GM12878 (cell line): ENCODE data around the gene L3MBTL1. TPM values are rescaled to one million over a fixed set of nuclear protein-coding genes. Genes with fewer than 3 reads are reported as not detected.

Source experiments
- ATAC-seq: fragments of 200-7000 bp; cut with Tn5 transposase; 3 replicates; pipeline ENCODE4 v1.9.1; 2020; ENCODE audit warnings: mild to moderate bottlenecking, moderate library complexity
- BruUV-seq: library from RNA; stranded (reverse); fragments of 400-500 nt; replicated peaks from 2 replicates; lab custom pipeline; 2021; lab: Mats Ljungman, UMichigan
- CTCF ChIA-PET: fragments of 300-600 bp; sonication (Branson Sonifier 250); formaldehyde crosslinking; extraction: SDS; loops from one replicate; lab custom pipeline; 2021; ENCODE audit warnings: inconsistent platforms; lab: Yijun Ruan, JAX
- POLR2A ChIA-PET: fragments of 350-600 bp; formaldehyde crosslinking; extraction: SDS; loops from one replicate; lab custom pipeline; 2021; ENCODE audit warnings: inconsistent platforms; lab: Charles Lee
- RAD21 ChIA-PET: fragments of 300-600 bp; sonication (Branson Sonifier 250); formaldehyde crosslinking; loops from one replicate; lab custom pipeline; 2023; ENCODE audit warnings: antibody characterized with exemption; ENCODE audit not compliant: unreplicated experiment; lab: Charles Lee
- SMC1A ChIA-PET: fragments of 300-600 bp; sonication (Branson Sonifier 250); formaldehyde crosslinking; loops from one replicate; lab custom pipeline; 2023; ENCODE audit not compliant: unreplicated experiment, uncharacterized antibody; lab: Charles Lee
- DNase-seq: peaks from one replicate; pipeline ENCODE4 v3.0.0-alpha.2; 2011; ENCODE audit warnings: low read depth, low spot score
- FAIRE-seq: peaks from 3 replicates; lab custom pipeline; 2011; peaks lifted over from hg19 to GRCh38; lab: Jason Lieb, UNC
- H2AFZ ChIP-seq: 2 replicates; pipeline ENCODE4 v1.6.0; 2011; ENCODE audit warnings: low read depth, low read length, control low read depth; ENCODE audit not compliant: control insufficient read depth
- H3K27ac ChIP-seq: 2 replicates; pipeline ENCODE4 v1.5.1; 2011; ENCODE audit warnings: control low read depth; ENCODE audit not compliant: control insufficient read depth, insufficient read depth
- H3K27me3 ChIP-seq, 2 experiments: replicated peaks in 1 of 2; 2 replicates each; pipeline versions ENCODE4 v1.6.0 to v1.6.1; 2011; ENCODE audit warnings: low read length in 1 of 2; ENCODE audit not compliant: control insufficient read depth in 2 of 2, insufficient read depth in 2 of 2
- H3K36me3 ChIP-seq, 2 experiments: 2 replicates each; pipeline ENCODE4 v1.5.1; 2011; ENCODE audit warnings: low read length in 1 of 2; ENCODE audit not compliant: control insufficient read depth in 2 of 2, insufficient read depth in 2 of 2
- H3K4me1 ChIP-seq: 2 replicates; pipeline ENCODE4 v1.6.1; 2011; ENCODE audit warnings: mild to moderate bottlenecking, low read length, moderate library complexity, mixed read lengths; ENCODE audit not compliant: control insufficient read depth, insufficient read depth
- H3K4me2 ChIP-seq: 2 replicates; pipeline ENCODE4 v1.6.0; 2011; ENCODE audit warnings: control low read depth; ENCODE audit not compliant: control insufficient read depth, insufficient read depth
- H3K4me3 ChIP-seq: fragments of 200-600 bp; sonication (generic); 2 replicates; pipeline ENCODE4 v1.5.1; 2016
- H3K79me2 ChIP-seq: 2 replicates; pipeline ENCODE4 v1.6.0; 2011; ENCODE audit warnings: low read length; ENCODE audit not compliant: control insufficient read depth, insufficient read depth
- H3K9ac ChIP-seq: 2 replicates; pipeline ENCODE4 v1.8.0; 2011; ENCODE audit warnings: low read length, control low read depth, mixed read lengths; ENCODE audit not compliant: control insufficient read depth, insufficient read depth
- H3K9me3 ChIP-seq: replicated peaks from 3 replicates; pipeline ENCODE4 v1.5.1; 2011; ENCODE audit warnings: mild to moderate bottlenecking, low read length; ENCODE audit not compliant: control insufficient read depth, insufficient read depth
- H4K20me1 ChIP-seq: 2 replicates; pipeline ENCODE4 v1.6.0; 2011; ENCODE audit not compliant: control insufficient read depth, insufficient read depth
- ATF7 ChIP-seq: fragments of 450-650 bp; IDR thresholded peaks from 2 replicates; pipeline ENCODE4 v1.6.1; 2016; ENCODE audit warnings: low read depth, mild to moderate bottlenecking
- BHLHE40 ChIP-seq, 2 experiments: fragments of 450-650 bp in 1 of 2; IDR thresholded peaks; 2 replicates each; pipeline ENCODE4 v1.6.1; 2011 to 2017; ENCODE audit warnings: low read depth in 2 of 2, borderline replicate concordance in 1 of 2, improper control_type of control experiment in 1 of 2, low read length in 1 of 2, mild to moderate bottlenecking in 1 of 2
- NBN ChIP-seq: fragments of 450-650 bp; IDR thresholded peaks from 2 replicates; pipeline ENCODE4 v1.6.1; 2016
- SMC3 ChIP-seq: IDR thresholded peaks from 2 replicates; pipeline ENCODE4 v1.6.1; 2011; ENCODE audit warnings: low read length, improper control_type of control experiment, borderline replicate concordance
- ZBED1 ChIP-seq: IDR thresholded peaks from 2 replicates; pipeline ENCODE4 v1.6.1; 2016; ENCODE audit warnings: borderline replicate concordance
- WGBS: methylation state at CpG from one replicate; pipeline ENCODE4 v1.1.6; 2016; ENCODE audit warnings: low lambda C conversion rate; ENCODE audit not compliant: insufficient replicate concordance, insufficient coverage; ENCODE audit errors: missing lambda C conversion rate; 5-methylcytosine and 5-hydroxymethylcytosine counted together
- in situ Hi-C: fragments of 300-500 bp; cut with MboI; formaldehyde crosslinking; loops from 9 replicates; pipeline ENCODE4 v1.14.3; 2018; ENCODE audit warnings: mixed read lengths
- intact Hi-C: fragments of 100-400 bp; cut with micrococcal nuclease; formaldehyde crosslinking; loops from one replicate; pipeline ENCODE4 v1.14.2; 2022; ENCODE audit not compliant: unreplicated experiment
- polyA plus RNA-seq, 11 experiments: library from polyadenylated mRNA; depleted of rRNA in 4 of 11; unstranded in 6 of 11; stranded (reverse) in 5 of 11; fragments of >200 nt; fragmentation: Nextera tagmentation in 4 of 11; fragmentation: Illumina TruSeq in 1 of 11; extraction: Ambion mirVana in 4 of 11; extraction: Trizol in 1 of 11; gene quantifications; 1 replicate in 1 of 11; 2 replicates in 10 of 11; pipeline versions ENCODE4 v1.2.1 to v1.2.3, GENCODE V29; 2011 to 2016; ENCODE audit warnings: inconsistent platforms in 2 of 11, missing spikeins in 2 of 11, low read depth in 1 of 11
- total RNA-seq, 4 experiments: library from RNA; depleted of rRNA in 3 of 4; stranded (reverse); fragments of >200 nt in 3 of 4; fragmentation: Illumina TruSeq in 1 of 4; extraction: Trizol in 1 of 4; gene quantifications; 2 replicates each; pipeline versions ENCODE4 v1.2.1 to v1.2.3, GENCODE V29; 2013 to 2021
- TF ChIP-seq, protein P1 (sequence below): fragments of 450-650 bp; IDR thresholded peaks from 2 replicates; pipeline ENCODE4 v1.6.1; 2017; ENCODE audit warnings: mild to moderate bottlenecking, moderate library complexity
- TF ChIP-seq, protein P2 (sequence below): IDR thresholded peaks from 2 replicates; pipeline ENCODE4 v1.6.1; 2011; ENCODE audit warnings: low read depth, mild to moderate bottlenecking, low read length, moderate library complexity, borderline replicate concordance; ENCODE audit errors: extremely low read depth
- TF ChIP-seq, protein P3 (sequence below): fragments of 450-650 bp; IDR thresholded peaks from 2 replicates; pipeline ENCODE4 v1.6.1; 2016; ENCODE audit warnings: mild to moderate bottlenecking, moderate library complexity, borderline replicate concordance
- TF ChIP-seq, protein P4 (sequence below): fragments of 450-650 bp; IDR thresholded peaks from 2 replicates; pipeline ENCODE4 v1.6.1; 2014; ENCODE audit warnings: mild to moderate bottlenecking

L3MBTL1 gene
- total and polyA plus RNA-seq, 10 of the 15 experiments (the other 5 are each of a cell fraction or from before 2014, with no cell fraction given) = 0.56 to 6.6 (median 3.9) TPM

DNA sequence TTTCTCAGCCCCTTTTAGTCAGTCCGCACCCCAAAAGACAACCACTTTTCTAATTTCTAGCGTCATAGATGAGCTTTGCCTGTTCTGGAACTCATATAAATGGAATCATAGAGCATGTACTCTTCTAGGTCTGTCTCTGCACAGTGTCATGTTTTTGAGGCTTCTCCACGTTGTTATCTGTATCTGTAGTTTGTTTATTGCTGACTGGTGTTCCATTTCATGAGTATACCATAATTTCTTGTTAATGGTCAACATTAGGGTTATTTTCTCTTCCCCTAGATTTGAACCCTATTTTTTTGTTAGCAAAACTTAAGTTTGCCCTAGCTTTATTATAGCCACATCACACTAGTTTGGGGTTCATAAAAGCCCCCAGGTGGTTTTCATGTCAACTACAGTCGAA, 35.2 kb downstream of the L3MBTL1 start:
- Histone ChIP-seq H3K79me2 (no peaks in the 10 kb centered on the region), H3K9me3 (no peaks in the 10 kb centered on the region), H3K27ac (no peak overlapping the region), H3K4me1 (no peaks in the 10 kb centered on the region), H4K20me1 (no peaks in the 10 kb centered on the region), H3K4me3 (no peak overlapping the region), H3K27me3 (no peaks in the 10 kb centered on the region; a peak in 1 of 4 replicates), H3K4me2 (no peak overlapping the region), H3K36me3 (no peaks in the 10 kb centered on the region; a peak in 1 of 4 replicates), H2AFZ (no peak overlapping the region), H3K9ac (no peak overlapping the region)
- intact Hi-C loops (no loop called here), in situ Hi-C loops (no loop called here)
- TF ChIP-seq, protein P1, sequence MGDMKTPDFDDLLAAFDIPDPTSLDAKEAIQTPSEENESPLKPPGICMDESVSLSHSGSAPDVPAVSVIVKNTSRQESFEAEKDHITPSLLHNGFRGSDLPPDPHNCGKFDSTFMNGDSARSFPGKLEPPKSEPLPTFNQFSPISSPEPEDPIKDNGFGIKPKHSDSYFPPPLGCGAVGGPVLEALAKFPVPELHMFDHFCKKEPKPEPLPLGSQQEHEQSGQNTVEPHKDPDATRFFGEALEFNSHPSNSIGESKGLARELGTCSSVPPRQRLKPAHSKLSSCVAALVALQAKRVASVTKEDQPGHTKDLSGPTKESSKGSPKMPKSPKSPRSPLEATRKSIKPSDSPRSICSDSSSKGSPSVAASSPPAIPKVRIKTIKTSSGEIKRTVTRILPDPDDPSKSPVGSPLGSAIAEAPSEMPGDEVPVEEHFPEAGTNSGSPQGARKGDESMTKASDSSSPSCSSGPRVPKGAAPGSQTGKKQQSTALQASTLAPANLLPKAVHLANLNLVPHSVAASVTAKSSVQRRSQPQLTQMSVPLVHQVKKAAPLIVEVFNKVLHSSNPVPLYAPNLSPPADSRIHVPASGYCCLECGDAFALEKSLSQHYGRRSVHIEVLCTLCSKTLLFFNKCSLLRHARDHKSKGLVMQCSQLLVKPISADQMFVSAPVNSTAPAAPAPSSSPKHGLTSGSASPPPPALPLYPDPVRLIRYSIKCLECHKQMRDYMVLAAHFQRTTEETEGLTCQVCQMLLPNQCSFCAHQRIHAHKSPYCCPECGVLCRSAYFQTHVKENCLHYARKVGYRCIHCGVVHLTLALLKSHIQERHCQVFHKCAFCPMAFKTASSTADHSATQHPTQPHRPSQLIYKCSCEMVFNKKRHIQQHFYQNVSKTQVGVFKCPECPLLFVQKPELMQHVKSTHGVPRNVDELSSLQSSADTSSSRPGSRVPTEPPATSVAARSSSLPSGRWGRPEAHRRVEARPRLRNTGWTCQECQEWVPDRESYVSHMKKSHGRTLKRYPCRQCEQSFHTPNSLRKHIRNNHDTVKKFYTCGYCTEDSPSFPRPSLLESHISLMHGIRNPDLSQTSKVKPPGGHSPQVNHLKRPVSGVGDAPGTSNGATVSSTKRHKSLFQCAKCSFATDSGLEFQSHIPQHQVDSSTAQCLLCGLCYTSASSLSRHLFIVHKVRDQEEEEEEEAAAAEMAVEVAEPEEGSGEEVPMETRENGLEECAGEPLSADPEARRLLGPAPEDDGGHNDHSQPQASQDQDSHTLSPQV = no peak
- TF ChIP-seq ZBED1 (no peak), BHLHE40 (IDR thresholded peaks at IDR 0.05; ENCODE audit: borderline replicate concordance in 1 of 2, low read depth in 2 of 2, low read length in 1 of 2) (no peak), NBN (no peak), SMC3 (no peak), ATF7 (no peak)
- TF ChIP-seq, protein P2, sequence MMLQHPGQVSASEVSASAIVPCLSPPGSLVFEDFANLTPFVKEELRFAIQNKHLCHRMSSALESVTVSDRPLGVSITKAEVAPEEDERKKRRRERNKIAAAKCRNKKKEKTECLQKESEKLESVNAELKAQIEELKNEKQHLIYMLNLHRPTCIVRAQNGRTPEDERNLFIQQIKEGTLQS = no peak
- TF ChIP-seq, protein P3, sequence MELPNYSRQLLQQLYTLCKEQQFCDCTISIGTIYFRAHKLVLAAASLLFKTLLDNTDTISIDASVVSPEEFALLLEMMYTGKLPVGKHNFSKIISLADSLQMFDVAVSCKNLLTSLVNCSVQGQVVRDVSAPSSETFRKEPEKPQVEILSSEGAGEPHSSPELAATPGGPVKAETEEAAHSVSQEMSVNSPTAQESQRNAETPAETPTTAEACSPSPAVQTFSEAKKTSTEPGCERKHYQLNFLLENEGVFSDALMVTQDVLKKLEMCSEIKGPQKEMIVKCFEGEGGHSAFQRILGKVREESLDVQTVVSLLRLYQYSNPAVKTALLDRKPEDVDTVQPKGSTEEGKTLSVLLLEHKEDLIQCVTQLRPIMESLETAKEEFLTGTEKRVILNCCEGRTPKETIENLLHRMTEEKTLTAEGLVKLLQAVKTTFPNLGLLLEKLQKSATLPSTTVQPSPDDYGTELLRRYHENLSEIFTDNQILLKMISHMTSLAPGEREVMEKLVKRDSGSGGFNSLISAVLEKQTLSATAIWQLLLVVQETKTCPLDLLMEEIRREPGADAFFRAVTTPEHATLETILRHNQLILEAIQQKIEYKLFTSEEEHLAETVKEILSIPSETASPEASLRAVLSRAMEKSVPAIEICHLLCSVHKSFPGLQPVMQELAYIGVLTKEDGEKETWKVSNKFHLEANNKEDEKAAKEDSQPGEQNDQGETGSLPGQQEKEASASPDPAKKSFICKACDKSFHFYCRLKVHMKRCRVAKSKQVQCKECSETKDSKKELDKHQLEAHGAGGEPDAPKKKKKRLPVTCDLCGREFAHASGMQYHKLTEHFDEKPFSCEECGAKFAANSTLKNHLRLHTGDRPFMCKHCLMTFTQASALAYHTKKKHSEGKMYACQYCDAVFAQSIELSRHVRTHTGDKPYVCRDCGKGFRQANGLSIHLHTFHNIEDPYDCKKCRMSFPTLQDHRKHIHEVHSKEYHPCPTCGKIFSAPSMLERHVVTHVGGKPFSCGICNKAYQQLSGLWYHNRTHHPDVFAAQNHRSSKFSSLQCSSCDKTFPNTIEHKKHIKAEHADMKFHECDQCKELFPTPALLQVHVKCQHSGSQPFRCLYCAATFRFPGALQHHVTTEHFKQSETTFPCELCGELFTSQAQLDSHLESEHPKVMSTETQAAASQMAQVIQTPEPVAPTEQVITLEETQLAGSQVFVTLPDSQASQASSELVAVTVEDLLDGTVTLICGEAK = no peak
- TF ChIP-seq, protein P4, sequence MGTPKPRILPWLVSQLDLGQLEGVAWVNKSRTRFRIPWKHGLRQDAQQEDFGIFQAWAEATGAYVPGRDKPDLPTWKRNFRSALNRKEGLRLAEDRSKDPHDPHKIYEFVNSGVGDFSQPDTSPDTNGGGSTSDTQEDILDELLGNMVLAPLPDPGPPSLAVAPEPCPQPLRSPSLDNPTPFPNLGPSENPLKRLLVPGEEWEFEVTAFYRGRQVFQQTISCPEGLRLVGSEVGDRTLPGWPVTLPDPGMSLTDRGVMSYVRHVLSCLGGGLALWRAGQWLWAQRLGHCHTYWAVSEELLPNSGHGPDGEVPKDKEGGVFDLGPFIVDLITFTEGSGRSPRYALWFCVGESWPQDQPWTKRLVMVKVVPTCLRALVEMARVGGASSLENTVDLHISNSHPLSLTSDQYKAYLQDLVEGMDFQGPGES = no peak
- ChIA-PET POLR2A (no interaction called here), CTCF (interaction anchor here (0.7 kb wide), 1 partner anchor 27 kb away, joined by 5 read pairs; no protein-coding TSS in a partner anchor), SMC1A (interaction anchor here (1.9 kb wide), 1 partner anchor 149 kb away, joined by 5 read pairs; no protein-coding TSS in a partner anchor), RAD21 (no interaction called here)
- FAIRE-seq (no peak), DNase-seq (no peak), ATAC-seq (no peak)
- 51% methylated on average over 4 of the region's 4 CpGs for WGBS
- no TSS peak for BruUV-seq
